K562 (cell line): ENCODE results near the gene POLR3H. TPM values are rescaled to one million over a fixed set of nuclear protein-coding genes. Genes with fewer than 3 reads are reported as not detected.

Experiments
- CHD2 ChIP-seq: IDR thresholded peaks from 2 replicates; pipeline ENCODE4 v1.6.1; 2011; ENCODE audit warnings: low read depth, low read length
- ELF2 ChIP-seq: fragments of 250-450 bp; sonication (Bioruptor Pico); IDR thresholded peaks from 2 replicates; pipeline ENCODE4 v1.5.0; 2021; ENCODE audit warnings: mild to moderate bottlenecking
- GATAD2B ChIP-seq: fragments of 450-650 bp; IDR thresholded peaks from 2 replicates; pipeline ENCODE4 v1.6.1; 2017; ENCODE audit warnings: mild to moderate bottlenecking, borderline replicate concordance
- L3MBTL2 ChIP-seq: fragments of 450-650 bp; IDR thresholded peaks from 2 replicates; pipeline ENCODE4 v1.6.1; 2016; ENCODE audit warnings: mild to moderate bottlenecking, moderate library complexity
- MEIS2 ChIP-seq: fragments of 450-650 bp; IDR thresholded peaks from 2 replicates; pipeline ENCODE4 v1.6.1; 2014; ENCODE audit warnings: mild to moderate bottlenecking; ENCODE audit not compliant: partially characterized antibody
- NRF1 ChIP-seq, 2 experiments: fragments of 450-650 bp; IDR thresholded peaks in 1 of 2; conservative IDR thresholded peaks in 1 of 2; 2 replicates each; pipeline ENCODE4 v1.6.1; 2014; ENCODE audit warnings: mild to moderate bottlenecking in 2 of 2
- PHF8 ChIP-seq: fragments of 200-600 bp; sonication (generic); IDR thresholded peaks from 2 replicates; pipeline ENCODE4 v1.6.1; 2012; ENCODE audit warnings: mixed run types, mild to moderate bottlenecking, inconsistent platforms, low read length, moderate library complexity, borderline replicate concordance
- RBM25 ChIP-seq: fragments of 200-400 bp; formaldehyde crosslinking; IDR thresholded peaks from 2 replicates; pipeline ENCODE4 v1.6.1; 2018; ENCODE audit warnings: low read length, low read depth, moderate library complexity; ENCODE audit not compliant: severe bottlenecking
- SIN3A ChIP-seq, 2 experiments: fragments of 150-350 bp in 1 of 2; IDR thresholded peaks; 2 replicates each; pipeline ENCODE4 v1.6.1; 2011 to 2016; ENCODE audit warnings: borderline replicate concordance in 2 of 2, low read depth in 2 of 2, low read length in 2 of 2, mild to moderate bottlenecking in 2 of 2, moderate library complexity in 2 of 2; ENCODE audit not compliant: control insufficient read depth in 1 of 2
- SREBF2 ChIP-seq: sonication (generic); formaldehyde crosslinking; IDR thresholded peaks from 2 replicates; pipeline ENCODE4 v1.4.0; 2020; ENCODE audit warnings: mild to moderate bottlenecking, missing genetic modification reagents
- TRIM28 ChIP-seq: fragments of 450-650 bp; IDR thresholded peaks from 2 replicates; pipeline ENCODE4 v1.6.1; 2017
- ZBTB7A ChIP-seq: IDR thresholded peaks from 2 replicates; pipeline ENCODE4 v1.6.1; 2011; ENCODE audit warnings: low read depth, mild to moderate bottlenecking, low read length, moderate library complexity, borderline replicate concordance; ENCODE audit not compliant: control insufficient read depth
- ZFX ChIP-seq: sonication (generic); formaldehyde crosslinking; IDR thresholded peaks from 2 replicates; pipeline ENCODE4 v1.8.0; 2022; ENCODE audit warnings: mild to moderate bottlenecking, missing genetic modification reagents, moderate library complexity
- polyA plus RNA-seq, 8 experiments: library from polyadenylated mRNA; depleted of rRNA in 4 of 8; stranded (reverse) in 5 of 8; unstranded in 3 of 8; fragments of >200 nt; fragmentation: Nextera tagmentation in 2 of 8; fragmentation: Illumina TruSeq in 1 of 8; extraction: Ambion mirVana in 2 of 8; extraction: Trizol in 1 of 8; gene quantifications; 2 replicates each; pipeline versions ENCODE4 v1.2.1 to v1.2.3, GENCODE V29; 2011 to 2014; ENCODE audit warnings: inconsistent platforms in 1 of 8, missing spikeins in 1 of 8
- total RNA-seq, 7 experiments: library from RNA; depleted of rRNA in 6 of 7; stranded (reverse); fragments of >200 nt in 6 of 7; fragmentation: Illumina TruSeq in 2 of 7; extraction: Trizol in 2 of 7; gene quantifications; 2 replicates each; pipeline versions ENCODE4 v1.2.1 to v1.2.3, GENCODE V29; 2011 to 2021; ENCODE audit warnings: low replicate concordance in 1 of 7
- TF ChIP-seq, protein P1 (sequence below): fragments of 450-650 bp; conservative IDR thresholded peaks from 2 replicates; pipeline ENCODE4 v1.6.1; 2016; ENCODE audit warnings: missing genetic modification characterization, low read depth, mild to moderate bottlenecking, missing compliant biosample characterization, moderate library complexity
- TF ChIP-seq, protein P2 (sequence below): conservative IDR thresholded peaks from 2 replicates; pipeline ENCODE4 v1.6.1; 2011; ENCODE audit warnings: low read depth, mild to moderate bottlenecking, low read length; ENCODE audit not compliant: control insufficient read depth
- TF ChIP-seq, protein P3 (sequence below): sonication (generic); formaldehyde crosslinking; IDR thresholded peaks from 2 replicates; pipeline ENCODE4 v1.9.0; 2022; ENCODE audit warnings: mild to moderate bottlenecking, missing genetic modification reagents
- TF ChIP-seq, protein P4 (sequence below): sonication (generic); formaldehyde crosslinking; IDR thresholded peaks from 2 replicates; pipeline ENCODE4 v1.8.0; 2022; ENCODE audit warnings: mild to moderate bottlenecking, missing genetic modification reagents
- TF ChIP-seq, protein P5 (sequence below): fragments of 200-800 bp; sonication (Bioruptor generic); IDR thresholded peaks from 2 replicates; pipeline ENCODE4 v1.6.1; 2016; ENCODE audit warnings: missing genetic modification characterization, missing compliant biosample characterization

The POLR3H gene
- total and polyA plus RNA-seq, 9 of the 15 experiments (the other 6 are each of a cell fraction or from before 2014, with no cell fraction given): 5.3 to 48.4 (median 22.2) TPM

DNA sequence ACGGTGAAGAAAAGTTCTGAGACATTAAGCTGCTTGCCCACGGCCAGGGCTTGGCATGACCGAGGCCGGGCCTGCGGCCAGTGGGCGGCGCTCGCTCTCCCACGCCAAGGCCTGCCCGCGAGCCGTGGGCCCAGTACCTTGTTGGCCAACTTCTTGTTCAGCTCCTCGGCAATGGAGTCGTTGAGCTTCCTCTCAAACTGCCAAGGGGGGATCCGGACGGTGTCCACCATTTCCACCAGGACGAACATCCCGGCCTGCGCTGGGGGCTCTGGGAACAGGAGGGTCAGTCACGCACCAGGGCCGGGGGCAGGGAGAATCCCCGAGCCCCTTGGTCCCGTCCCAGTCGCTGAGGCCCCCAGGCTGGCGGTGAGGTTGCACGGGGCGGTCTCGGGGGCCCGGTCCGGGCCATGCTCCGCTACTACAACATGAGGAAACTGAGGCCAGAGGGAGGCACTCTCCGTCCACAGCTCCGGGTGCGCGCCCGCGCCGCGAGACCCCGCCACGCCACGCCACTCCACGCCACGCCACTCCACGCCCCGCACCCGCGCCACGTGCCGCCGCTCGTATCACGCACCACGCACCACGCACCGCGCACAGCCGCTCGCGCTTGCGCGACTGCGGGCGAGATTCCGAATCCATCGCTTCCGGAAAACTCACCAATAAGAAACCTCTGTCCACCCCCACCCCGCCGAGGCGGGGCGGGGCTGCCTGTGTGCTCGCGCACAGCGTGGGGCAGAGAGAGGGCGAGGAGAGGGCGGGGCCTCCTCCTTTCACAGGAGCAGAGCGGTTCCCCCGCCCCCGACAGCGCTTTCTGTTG lies at the start of gene POLR3H (continued):
- peak; percentile 75 for TF ChIP-seq CHD2
- TF ChIP-seq, protein P1, sequence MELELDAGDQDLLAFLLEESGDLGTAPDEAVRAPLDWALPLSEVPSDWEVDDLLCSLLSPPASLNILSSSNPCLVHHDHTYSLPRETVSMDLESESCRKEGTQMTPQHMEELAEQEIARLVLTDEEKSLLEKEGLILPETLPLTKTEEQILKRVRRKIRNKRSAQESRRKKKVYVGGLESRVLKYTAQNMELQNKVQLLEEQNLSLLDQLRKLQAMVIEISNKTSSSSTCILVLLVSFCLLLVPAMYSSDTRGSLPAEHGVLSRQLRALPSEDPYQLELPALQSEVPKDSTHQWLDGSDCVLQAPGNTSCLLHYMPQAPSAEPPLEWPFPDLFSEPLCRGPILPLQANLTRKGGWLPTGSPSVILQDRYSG: 0 out of 2 replicates have a peak, but pooled peaks have one; percentile 38
- peak; percentile 76 for TF ChIP-seq ZFX
- TF ChIP-seq, protein P2, sequence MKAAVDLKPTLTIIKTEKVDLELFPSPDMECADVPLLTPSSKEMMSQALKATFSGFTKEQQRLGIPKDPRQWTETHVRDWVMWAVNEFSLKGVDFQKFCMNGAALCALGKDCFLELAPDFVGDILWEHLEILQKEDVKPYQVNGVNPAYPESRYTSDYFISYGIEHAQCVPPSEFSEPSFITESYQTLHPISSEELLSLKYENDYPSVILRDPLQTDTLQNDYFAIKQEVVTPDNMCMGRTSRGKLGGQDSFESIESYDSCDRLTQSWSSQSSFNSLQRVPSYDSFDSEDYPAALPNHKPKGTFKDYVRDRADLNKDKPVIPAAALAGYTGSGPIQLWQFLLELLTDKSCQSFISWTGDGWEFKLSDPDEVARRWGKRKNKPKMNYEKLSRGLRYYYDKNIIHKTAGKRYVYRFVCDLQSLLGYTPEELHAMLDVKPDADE: peak; percentile 51; the same call in 1 of the 2 replicates
- TF ChIP-seq GATAD2B: peak; percentile 85
- peak; percentile 68 for TF ChIP-seq MEIS2
- peak; percentile 74 for TF ChIP-seq RBM25
- TF ChIP-seq PHF8: peak; percentile 74; the same call in 1 of the 2 replicates
- TF ChIP-seq, protein P3, sequence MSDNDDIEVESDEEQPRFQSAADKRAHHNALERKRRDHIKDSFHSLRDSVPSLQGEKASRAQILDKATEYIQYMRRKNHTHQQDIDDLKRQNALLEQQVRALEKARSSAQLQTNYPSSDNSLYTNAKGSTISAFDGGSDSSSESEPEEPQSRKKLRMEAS (CRISPR knock-in tag): peak; percentile 77
- TF ChIP-seq L3MBTL2: peak; percentile 34; the same call in 1 of the 2 replicates
- TF ChIP-seq TRIM28: no peak
- TF ChIP-seq, protein P4, sequence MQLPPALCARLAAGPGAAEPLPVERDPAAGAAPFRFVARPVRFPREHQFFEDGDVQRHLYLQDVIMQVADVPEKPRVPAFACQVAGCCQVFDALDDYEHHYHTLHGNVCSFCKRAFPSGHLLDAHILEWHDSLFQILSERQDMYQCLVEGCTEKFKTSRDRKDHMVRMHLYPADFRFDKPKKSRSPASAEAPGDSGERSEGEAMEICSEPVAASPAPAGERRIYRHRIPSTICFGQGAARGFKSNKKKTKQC (CRISPR knock-in tag): peak; percentile 57; the same call in 1 of the 2 replicates
- no peak for TF ChIP-seq SREBF2 (CRISPR knock-in tag)
- TF ChIP-seq SIN3A (IDR thresholded peaks at IDR 0.05; ENCODE audit: borderline replicate concordance in 2 of 2, control insufficient read depth in 1 of 2, low read depth in 2 of 2, low read length in 2 of 2): peak in 1 of 2 experiments; percentile 34; a peak in 1 of 4 replicates
- peak; percentile 49; the same call in 1 of the 2 replicates for TF ChIP-seq ZBTB7A
- TF ChIP-seq, protein P5, sequence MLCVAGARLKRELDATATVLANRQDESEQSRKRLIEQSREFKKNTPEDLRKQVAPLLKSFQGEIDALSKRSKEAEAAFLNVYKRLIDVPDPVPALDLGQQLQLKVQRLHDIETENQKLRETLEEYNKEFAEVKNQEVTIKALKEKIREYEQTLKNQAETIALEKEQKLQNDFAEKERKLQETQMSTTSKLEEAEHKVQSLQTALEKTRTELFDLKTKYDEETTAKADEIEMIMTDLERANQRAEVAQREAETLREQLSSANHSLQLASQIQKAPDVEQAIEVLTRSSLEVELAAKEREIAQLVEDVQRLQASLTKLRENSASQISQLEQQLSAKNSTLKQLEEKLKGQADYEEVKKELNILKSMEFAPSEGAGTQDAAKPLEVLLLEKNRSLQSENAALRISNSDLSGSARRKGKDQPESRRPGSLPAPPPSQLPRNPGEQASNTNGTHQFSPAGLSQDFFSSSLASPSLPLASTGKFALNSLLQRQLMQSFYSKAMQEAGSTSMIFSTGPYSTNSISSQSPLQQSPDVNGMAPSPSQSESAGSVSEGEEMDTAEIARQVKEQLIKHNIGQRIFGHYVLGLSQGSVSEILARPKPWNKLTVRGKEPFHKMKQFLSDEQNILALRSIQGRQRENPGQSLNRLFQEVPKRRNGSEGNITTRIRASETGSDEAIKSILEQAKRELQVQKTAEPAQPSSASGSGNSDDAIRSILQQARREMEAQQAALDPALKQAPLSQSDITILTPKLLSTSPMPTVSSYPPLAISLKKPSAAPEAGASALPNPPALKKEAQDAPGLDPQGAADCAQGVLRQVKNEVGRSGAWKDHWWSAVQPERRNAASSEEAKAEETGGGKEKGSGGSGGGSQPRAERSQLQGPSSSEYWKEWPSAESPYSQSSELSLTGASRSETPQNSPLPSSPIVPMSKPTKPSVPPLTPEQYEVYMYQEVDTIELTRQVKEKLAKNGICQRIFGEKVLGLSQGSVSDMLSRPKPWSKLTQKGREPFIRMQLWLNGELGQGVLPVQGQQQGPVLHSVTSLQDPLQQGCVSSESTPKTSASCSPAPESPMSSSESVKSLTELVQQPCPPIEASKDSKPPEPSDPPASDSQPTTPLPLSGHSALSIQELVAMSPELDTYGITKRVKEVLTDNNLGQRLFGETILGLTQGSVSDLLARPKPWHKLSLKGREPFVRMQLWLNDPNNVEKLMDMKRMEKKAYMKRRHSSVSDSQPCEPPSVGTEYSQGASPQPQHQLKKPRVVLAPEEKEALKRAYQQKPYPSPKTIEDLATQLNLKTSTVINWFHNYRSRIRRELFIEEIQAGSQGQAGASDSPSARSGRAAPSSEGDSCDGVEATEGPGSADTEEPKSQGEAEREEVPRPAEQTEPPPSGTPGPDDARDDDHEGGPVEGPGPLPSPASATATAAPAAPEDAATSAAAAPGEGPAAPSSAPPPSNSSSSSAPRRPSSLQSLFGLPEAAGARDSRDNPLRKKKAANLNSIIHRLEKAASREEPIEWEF (CRISPR knock-in tag): no peak
- TF ChIP-seq NRF1 (conservative IDR thresholded peaks at IDR 0.05 in 1 of 2, IDR thresholded peaks at IDR 0.05 in 1 of 2): peak; percentile 93 to 94
- peak; percentile 82; the same call in 1 of the 2 replicates for TF ChIP-seq ELF2 (CRISPR knock-in tag)
